ENCODE measurements around the gene ANP32A.

ANP32A gene

DNA sequence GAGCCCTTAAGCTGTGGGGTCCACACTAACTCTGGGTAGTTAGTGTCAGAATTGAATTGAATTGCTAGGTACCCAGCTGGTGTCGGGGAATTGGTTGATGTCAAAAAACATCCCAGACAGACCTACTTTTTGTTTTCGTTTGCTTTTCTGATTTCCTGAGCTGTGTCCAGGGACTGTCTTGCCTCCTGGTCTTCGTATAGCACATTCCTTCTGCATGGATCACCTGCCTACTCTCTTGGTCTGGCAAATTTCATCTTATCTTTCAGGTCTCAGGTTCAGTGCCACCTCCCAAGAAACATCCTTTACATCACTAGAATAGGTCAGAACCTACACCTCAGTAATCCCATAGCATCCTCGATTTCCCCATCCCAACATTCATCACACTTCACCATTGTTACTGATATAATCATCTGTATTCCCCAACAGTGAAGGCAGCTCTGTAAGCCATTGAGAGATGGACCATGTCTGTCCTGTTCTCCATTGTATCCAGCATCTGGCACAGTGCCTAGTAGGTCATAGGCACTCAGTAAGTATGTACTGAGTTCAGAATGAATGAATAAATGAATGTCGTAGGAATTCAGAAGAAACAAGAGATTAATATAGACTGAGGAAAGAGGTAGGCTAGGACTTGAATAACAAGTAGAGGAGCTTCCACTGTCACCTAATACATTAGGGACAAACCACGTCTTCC is 81.2 kb downstream of the ANP32A start:
- no peak for DNase-seq

DNA sequence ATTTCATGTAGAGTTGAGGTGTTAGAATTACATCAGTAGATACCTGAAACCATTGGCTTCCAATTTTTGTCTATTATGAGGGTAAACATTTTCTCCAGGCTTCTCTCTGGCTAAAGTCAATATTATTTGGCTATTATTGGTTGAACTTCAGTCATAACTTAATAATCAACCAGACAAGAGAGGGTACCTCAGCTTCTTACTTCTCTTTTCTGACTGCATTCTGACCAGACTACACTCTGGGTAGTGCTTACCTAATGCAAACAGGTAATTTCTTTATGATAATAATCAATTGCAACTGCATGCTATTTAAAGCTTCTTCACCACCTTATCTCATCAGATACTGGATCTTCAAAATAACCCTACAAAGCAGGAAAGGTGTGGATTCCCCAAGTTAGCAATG is 85.1 kb downstream of the ANP32A start:
- no peak for DNase-seq

DNA sequence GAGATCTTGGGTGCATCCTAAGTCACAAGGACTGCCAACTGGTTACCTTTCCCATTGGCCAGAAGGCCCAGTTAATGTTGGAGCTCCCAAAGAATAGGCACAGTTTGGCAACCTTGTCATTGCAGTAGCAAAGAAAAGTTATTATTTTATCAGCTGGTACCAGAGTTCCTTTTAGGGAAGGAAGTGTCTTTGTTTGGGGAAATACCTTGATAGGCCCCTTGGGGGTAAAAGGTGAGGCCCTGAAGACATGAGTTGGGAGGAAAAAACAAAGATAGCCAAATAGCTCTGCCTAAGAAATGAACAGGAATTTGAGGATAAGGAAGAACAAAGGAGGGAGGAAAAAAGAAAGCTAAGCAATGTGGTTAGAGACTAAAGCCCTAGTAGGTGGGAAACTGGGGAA is 85.8 kb downstream of the ANP32A start:
- no peak for DNase-seq

DNA sequence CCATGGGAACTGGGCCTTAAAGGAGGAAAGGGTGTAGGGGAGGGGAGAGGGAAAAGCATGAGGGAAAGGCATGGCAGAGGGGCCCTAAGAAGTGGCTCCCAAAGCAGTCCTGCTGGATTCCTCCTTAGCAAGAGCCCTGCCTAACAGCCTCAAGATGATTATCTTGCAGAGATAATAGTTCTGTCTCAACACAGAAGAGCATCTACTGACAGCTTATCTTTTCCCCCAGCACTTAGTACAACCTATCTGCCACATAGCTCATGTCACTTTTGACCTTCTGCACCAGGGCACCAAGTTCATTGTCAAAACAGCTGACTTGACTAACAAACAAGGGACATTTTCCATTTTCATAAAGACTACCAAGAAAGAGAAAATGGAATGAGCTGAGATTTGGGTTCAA is 86.3 kb downstream of the ANP32A start:
- DNase-seq = no peak

DNA sequence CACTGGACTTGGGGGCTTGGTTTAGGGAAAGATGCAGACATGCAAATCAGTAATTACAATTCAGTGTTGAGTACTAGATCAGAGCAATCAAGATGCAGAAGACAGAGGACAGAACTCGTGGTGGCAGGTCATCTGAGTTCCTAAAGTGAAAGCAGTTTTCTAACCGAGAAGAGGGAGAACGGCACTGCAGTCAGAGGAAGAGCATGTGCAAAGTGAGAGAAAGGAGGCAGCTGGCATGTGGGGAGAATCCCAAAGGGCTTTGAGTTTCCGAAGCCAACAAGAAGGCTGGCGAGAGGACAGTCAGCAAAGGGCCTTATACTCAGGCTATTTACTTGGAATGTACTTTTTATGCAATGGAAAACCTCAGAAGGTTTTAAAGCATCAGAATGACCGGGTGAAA is 87.0 kb downstream of the ANP32A start:
- DNase-seq = no peak

DNA sequence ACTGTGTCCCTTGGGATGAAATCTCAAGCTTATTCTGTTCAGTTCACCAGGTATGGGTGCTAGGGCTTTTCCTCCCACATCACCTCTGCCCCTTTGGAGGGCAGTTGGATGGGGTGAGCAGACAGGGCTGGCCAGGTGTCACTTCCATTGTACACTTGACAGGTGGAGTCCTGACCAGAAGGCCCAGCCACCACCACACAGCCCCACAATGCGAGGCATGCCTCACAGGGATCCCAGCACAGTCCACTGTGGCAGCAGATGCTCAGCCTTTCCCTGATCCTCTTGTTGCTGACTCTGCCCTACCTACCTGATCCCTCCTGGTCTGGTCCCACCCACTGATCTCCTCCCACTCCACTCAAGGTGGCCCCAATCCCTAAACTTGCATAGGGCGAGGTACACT is 88.2 kb downstream of the ANP32A start:
- DNase-seq = no peak

DNA sequence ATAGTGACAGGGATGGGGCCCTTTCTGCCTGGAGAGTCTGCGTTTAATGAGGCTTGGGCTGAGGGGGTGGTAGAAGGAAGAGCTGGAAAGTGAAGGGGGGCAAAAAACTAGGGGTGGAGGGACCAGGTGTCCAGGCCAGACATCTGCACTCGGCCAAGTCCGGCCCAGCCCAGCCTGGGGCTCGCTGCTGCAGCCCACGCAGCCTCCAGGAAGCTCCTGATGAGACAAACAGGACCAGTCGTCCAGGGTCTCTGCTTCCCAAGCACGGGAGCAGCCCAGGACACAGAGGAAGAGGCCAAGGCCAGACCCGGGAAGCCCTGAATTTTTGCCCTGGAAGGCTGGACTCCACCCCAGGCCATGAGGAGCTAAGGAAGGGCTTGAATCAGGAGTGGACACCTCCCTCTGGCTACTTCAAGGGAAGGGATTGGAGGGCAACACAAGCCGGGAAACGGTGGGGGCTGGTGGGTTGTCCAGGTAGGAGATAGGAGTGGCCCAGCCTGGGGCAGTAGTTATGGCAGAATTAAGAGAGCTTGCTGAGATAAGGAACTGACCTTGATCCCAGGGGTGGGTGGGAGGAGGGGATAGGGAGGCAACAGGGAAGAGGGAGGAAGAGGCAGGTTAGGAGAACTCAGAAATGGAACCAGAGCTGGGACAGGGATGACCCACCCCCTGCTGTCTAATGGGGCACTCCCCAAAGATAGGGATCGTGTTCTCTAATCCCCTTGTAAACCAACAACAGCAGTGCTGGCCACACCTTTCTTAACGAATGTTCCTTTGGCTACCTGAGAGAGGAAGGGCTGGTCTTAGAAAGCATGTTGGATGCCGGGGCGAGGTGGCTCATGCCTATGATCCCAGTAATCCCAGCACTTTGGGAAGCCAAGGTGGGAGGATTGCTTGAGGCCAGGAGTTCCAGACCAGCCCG is 89.5 kb downstream of the ANP32A start:
- DNase-seq = no peak

DNA sequence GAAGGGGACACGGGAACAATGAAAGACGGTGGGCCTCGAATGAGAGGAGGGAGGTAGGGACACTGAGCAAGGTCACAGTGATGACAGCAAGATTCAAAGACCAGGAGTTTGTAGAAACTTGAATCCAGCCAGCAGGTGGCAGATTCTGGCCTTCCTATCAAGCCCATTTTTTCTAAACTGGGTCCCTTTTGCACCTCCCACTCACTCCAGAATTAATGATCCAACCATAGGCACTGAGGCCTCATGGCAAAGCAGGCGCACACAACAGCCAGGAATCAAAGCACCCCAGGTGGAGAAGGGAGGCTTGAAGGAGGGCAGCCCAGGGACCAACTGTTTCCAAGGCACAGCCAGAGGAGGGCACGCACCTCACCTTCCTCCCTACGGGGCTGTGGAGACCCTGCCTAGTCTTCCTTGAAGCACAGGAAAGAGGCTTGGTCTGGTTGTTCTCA is 90.2 kb downstream of the ANP32A start:
- DNase-seq = peak; percentile 34

DNA sequence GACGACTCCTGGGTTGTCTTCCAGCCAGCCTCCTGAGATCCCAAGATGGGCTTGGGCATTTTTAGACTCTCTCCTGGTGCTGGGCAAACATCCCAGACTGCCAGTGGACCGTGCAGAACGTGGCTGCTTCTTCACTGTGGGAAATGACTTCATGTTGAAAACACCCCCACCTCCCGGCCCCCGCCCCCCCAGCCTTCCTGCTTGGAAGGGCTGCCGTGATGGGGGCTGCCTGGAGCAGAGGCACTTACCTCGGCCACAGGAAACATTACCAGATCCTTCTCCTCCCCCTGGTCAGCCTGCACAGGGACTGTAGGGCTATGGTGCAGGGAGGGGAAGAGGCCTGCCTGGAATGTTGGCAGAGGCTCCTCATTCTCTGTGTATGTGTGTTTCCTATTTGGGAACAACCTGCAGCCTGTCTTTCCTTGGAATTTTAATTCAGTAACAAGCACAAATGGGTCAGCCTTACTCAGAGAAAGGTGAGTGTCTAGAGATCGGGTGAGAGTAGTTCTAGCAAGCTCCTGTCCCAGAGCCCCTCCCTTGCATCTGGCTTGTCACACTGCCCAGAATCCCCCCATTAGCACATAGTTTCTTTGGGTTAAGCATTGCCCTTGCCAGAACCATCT is 90.8 kb downstream of the ANP32A start:
- DNase-seq = no peak
